Measurements from ENCODE around the gene RRAGA.

DNA sequence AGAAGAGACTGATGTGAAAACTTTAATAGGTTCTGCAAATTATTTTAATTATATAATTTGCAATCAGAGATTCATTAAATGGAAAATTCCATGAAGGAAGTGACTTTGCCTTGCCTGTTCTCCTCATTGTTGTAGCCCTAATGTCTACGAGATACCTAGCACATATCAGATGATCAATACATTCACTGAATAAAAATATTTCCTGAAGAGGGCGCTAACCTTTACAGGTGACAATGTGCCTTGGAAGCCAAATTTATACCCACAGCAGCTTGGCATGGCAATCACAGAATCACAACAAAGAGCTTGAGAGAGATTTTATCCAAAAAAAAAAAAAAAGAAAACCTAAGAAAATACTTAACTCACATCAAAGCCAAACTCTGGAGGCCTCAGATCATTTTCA lies 36.1 kb downstream of the RRAGA start:
- TF ChIP-seq, protein P1, sequence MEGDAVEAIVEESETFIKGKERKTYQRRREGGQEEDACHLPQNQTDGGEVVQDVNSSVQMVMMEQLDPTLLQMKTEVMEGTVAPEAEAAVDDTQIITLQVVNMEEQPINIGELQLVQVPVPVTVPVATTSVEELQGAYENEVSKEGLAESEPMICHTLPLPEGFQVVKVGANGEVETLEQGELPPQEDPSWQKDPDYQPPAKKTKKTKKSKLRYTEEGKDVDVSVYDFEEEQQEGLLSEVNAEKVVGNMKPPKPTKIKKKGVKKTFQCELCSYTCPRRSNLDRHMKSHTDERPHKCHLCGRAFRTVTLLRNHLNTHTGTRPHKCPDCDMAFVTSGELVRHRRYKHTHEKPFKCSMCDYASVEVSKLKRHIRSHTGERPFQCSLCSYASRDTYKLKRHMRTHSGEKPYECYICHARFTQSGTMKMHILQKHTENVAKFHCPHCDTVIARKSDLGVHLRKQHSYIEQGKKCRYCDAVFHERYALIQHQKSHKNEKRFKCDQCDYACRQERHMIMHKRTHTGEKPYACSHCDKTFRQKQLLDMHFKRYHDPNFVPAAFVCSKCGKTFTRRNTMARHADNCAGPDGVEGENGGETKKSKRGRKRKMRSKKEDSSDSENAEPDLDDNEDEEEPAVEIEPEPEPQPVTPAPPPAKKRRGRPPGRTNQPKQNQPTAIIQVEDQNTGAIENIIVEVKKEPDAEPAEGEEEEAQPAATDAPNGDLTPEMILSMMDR (IDR thresholded peaks at IDR 0.05; ENCODE audit: insufficient read depth, low read length) = no peak
- TF ChIP-seq REST (IDR thresholded peaks at IDR 0.05; ENCODE audit: insufficient replicate concordance, low read depth) (no peak), POLR2AphosphoS5 (IDR thresholded peaks at IDR 0.05; ENCODE audit: low read depth) (no peak)
